PC-3 (cell line): ENCODE results near the gene SERPINB6. TPM values are rescaled to one million over a fixed set of nuclear protein-coding genes. Genes with fewer than 3 reads are reported as not detected.
"Not testable (repeated sequence)": the region's sequence is repeated elsewhere in the genome, so short reads cannot be mapped to it uniquely, and the experiment has no call there.

Experiments used
- ATAC-seq: fragments of 200-7000 bp; cut with Tn5 transposase; 2 replicates; pipeline ENCODE4 v1.9.1; 2020; ENCODE audit warnings: mild to moderate bottlenecking, moderate library complexity
- BruUV-seq: library from RNA; stranded (reverse); fragments of 400-500 nt; replicated peaks from 2 replicates; lab custom pipeline; 2021; lab: Mats Ljungman, UMichigan
- CTCF ChIA-PET: fragments of 300-600 bp; sonication (Branson Sonifier 250); formaldehyde crosslinking; loops from one replicate; lab custom pipeline; 2022; ENCODE audit warnings: antibody characterized with exemption; lab: Charles Lee
- POLR2A ChIA-PET: fragments of 300-600 bp; sonication (Branson Sonifier 250); formaldehyde crosslinking; loops from one replicate; lab custom pipeline; 2022; ENCODE audit warnings: antibody characterized with exemption; ENCODE audit not compliant: unreplicated experiment; lab: Charles Lee
- DNase-seq: peaks from one replicate; pipeline ENCODE4 v3.0.0-alpha.2; 2015
- H2AFZ ChIP-seq: fragments of 300-600 bp; sonication (generic); 2 replicates; pipeline ENCODE4 v1.6.0; 2016; ENCODE audit warnings: antibody characterized with exemption, low read length
- H3F3A ChIP-seq: fragments of 300-600 bp; sonication (generic); one replicate; pipeline ENCODE4 v1.6.0; 2017; ENCODE audit warnings: antibody characterized with exemption, low read length, control low read depth, mild to moderate bottlenecking; ENCODE audit not compliant: unreplicated experiment
- H3K27ac ChIP-seq: fragments of 300-600 bp; sonication (generic); 2 replicates; pipeline ENCODE4 v1.5.1; 2016; ENCODE audit warnings: mild to moderate bottlenecking, low read length
- H3K27me3 ChIP-seq: fragments of 300-600 bp; sonication (generic); 2 replicates; pipeline ENCODE4 v1.6.1; 2016; ENCODE audit warnings: low read length, mixed read lengths
- H3K36me3 ChIP-seq: fragments of 300-600 bp; sonication (generic); 2 replicates; pipeline ENCODE4 v1.6.1; 2016; ENCODE audit warnings: low read depth, mixed run types, low read length, mixed read lengths
- H3K4me1 ChIP-seq: fragments of 300-600 bp; sonication (generic); 2 replicates; pipeline ENCODE4 v1.5.1; 2016; ENCODE audit warnings: low read length; ENCODE audit not compliant: insufficient read depth
- H3K4me2 ChIP-seq: fragments of 300-600 bp; sonication (generic); 2 replicates; pipeline ENCODE4 v1.6.0; 2016; ENCODE audit warnings: low read length
- H3K4me3 ChIP-seq: fragments of 300-600 bp; sonication (generic); 2 replicates; pipeline ENCODE4 v1.5.1; 2016; ENCODE audit warnings: mild to moderate bottlenecking, low read length, mixed read lengths
- H3K79me2 ChIP-seq: fragments of 300-600 bp; sonication (generic); 2 replicates; pipeline ENCODE4 v1.6.1; 2017; ENCODE audit warnings: low read length, mixed read lengths
- H3K9ac ChIP-seq: fragments of 300-600 bp; sonication (generic); 2 replicates; pipeline ENCODE4 v1.6.0; 2016; ENCODE audit warnings: mild to moderate bottlenecking, low read length
- H3K9me2 ChIP-seq: fragments of 300-600 bp; sonication (generic); replicated peaks from 2 replicates; pipeline ENCODE4 v1.6.1; 2016; ENCODE audit warnings: mixed run types, low read length, mixed read lengths
- H3K9me3 ChIP-seq: fragments of 300-600 bp; sonication (generic); 2 replicates; pipeline ENCODE4 v1.6.1; 2016; ENCODE audit warnings: low read length, mixed read lengths
- H4K20me1 ChIP-seq: fragments of 300-600 bp; sonication (generic); 2 replicates; pipeline ENCODE4 v1.6.1; 2016; ENCODE audit warnings: low read length, mixed read lengths
- EZH2 ChIP-seq: fragments of 300-600 bp; sonication (generic); IDR thresholded peaks from one replicate; pipeline ENCODE4 v1.6.1; 2017; ENCODE audit warnings: antibody characterized with exemption, mild to moderate bottlenecking, low read length; ENCODE audit not compliant: unreplicated experiment
- EZH2phosphoT487 ChIP-seq: fragments of 300-600 bp; sonication (generic); IDR thresholded peaks from 2 replicates; pipeline ENCODE4 v1.6.1; 2018; ENCODE audit warnings: mild to moderate bottlenecking, antibody characterized with exemption, low read length, borderline replicate concordance
- intact Hi-C: fragments of 100-400 bp; cut with micrococcal nuclease; formaldehyde crosslinking; loops from 2 replicates; pipeline ENCODE4 v1.9.0; 2023
- total RNA-seq: library from RNA; depleted of rRNA; stranded (reverse); fragments of >200 nt; gene quantifications from 2 replicates; pipeline ENCODE4 v1.2.3, GENCODE V29; 2014
- TF ChIP-seq, protein P1 (sequence below): fragments of 300-600 bp; sonication (generic); conservative IDR thresholded peaks from 2 replicates; pipeline ENCODE4 v1.5.1; 2017; ENCODE audit warnings: antibody characterized with exemption, low read depth, mild to moderate bottlenecking, low read length

SERPINB6 gene
- total RNA-seq, 1 experiment from 2014 or later: 119 TPM

GRCh38 chr6:3009930-3010329 lies 38.6 kb upstream of the SERPINB6 start:
- TF ChIP-seq, protein P1, sequence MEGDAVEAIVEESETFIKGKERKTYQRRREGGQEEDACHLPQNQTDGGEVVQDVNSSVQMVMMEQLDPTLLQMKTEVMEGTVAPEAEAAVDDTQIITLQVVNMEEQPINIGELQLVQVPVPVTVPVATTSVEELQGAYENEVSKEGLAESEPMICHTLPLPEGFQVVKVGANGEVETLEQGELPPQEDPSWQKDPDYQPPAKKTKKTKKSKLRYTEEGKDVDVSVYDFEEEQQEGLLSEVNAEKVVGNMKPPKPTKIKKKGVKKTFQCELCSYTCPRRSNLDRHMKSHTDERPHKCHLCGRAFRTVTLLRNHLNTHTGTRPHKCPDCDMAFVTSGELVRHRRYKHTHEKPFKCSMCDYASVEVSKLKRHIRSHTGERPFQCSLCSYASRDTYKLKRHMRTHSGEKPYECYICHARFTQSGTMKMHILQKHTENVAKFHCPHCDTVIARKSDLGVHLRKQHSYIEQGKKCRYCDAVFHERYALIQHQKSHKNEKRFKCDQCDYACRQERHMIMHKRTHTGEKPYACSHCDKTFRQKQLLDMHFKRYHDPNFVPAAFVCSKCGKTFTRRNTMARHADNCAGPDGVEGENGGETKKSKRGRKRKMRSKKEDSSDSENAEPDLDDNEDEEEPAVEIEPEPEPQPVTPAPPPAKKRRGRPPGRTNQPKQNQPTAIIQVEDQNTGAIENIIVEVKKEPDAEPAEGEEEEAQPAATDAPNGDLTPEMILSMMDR: no peak
- TF ChIP-seq EZH2 (no peak), EZH2phosphoT487 (no peak)
- Histone ChIP-seq H3K9me2 (no peaks in the 10 kb centered on the region), H3K36me3 (peaks cover 72% of the 10 kb centered on the region), H3K4me3 (no peak overlapping the region), H3K27me3 (no peaks in the 10 kb centered on the region), H3K4me2 (no peak overlapping the region), H3K4me1 (peaks cover 16% of the 10 kb centered on the region), H3K9me3 (0 out of 2 replicates have a peak, but pooled peaks cover 5% of the 10 kb centered on the region), H4K20me1 (no peaks in the 10 kb centered on the region), H2AFZ (no peak overlapping the region), H3F3A (no peaks in the 10 kb centered on the region), H3K9ac (no peak overlapping the region), H3K79me2 (no peaks in the 10 kb centered on the region), H3K27ac (no peak overlapping the region)
- DNase-seq: no peak
- no peak for ATAC-seq
- intact Hi-C loops: no loop called here
- ChIA-PET CTCF (no interaction called here), POLR2A (interaction anchor here (0.6 kb wide), 1 partner anchor 10 kb away, joined by 4 read pairs; no protein-coding TSS in a partner anchor)
- no TSS peak for BruUV-seq

GRCh38 chr6:3008712-3009265 lies 37.4 kb upstream of the SERPINB6 start:
- H3F3A ChIP-seq, H2AFZ ChIP-seq, H4K20me1 ChIP-seq, CTCF ChIA-PET, POLR2A ChIA-PET, H3K9me2 ChIP-seq, H3K4me3 ChIP-seq, H3K27me3 ChIP-seq, H3K4me2 ChIP-seq, H3K27ac ChIP-seq, BruUV-seq, H3K9me3 ChIP-seq, DNase-seq, H3K9ac ChIP-seq, H3K79me2 ChIP-seq, intact Hi-C loops, ATAC-seq: not testable (repeated sequence)
- H3K36me3 ChIP-seq: peaks cover 66% of the 10 kb centered on the region
- peaks cover 12% of the 10 kb centered on the region for H3K4me1 ChIP-seq

GRCh38 chr6:3007571-3007970 lies 36.2 kb upstream of the SERPINB6 start:
- intact Hi-C loops: no loop called here
- Histone ChIP-seq H2AFZ (no peak overlapping the region), H3K36me3 (peaks cover 63% of the 10 kb centered on the region), H3K4me1 (peaks cover 2% of the 10 kb centered on the region; the same call in 1 of the 2 replicates), H3K27ac (no peak overlapping the region), H3F3A (no peaks in the 10 kb centered on the region), H3K9me2 (no peaks in the 10 kb centered on the region), H4K20me1 (no peaks in the 10 kb centered on the region), H3K4me2 (no peak overlapping the region), H3K79me2 (0 out of 2 replicates have a peak, but pooled peaks cover 4% of the 10 kb centered on the region), H3K9me3 (0 out of 2 replicates have a peak, but pooled peaks cover 5% of the 10 kb centered on the region), H3K27me3 (no peaks in the 10 kb centered on the region), H3K9ac (no peak overlapping the region), H3K4me3 (no peak overlapping the region)
- TF ChIP-seq EZH2phosphoT487: no peak
- TF ChIP-seq, protein P1: no peak
- TF ChIP-seq EZH2: no peak
- no peak for ATAC-seq
- no TSS peak for BruUV-seq
- ChIA-PET CTCF (no interaction called here), POLR2A (no interaction called here)
- DNase-seq: no peak
